H1 (cell line): ENCODE results near the gene HAUS2. TPM values are rescaled to one million over a fixed set of nuclear protein-coding genes. Genes with fewer than 3 reads are reported as not detected.

ENCODE experiments used
- CTCF ChIA-PET: fragments of 300-600 bp; sonication (Branson Sonifier 250); formaldehyde crosslinking; loops from one replicate; lab custom pipeline; 2021; ENCODE audit not compliant: partially characterized antibody; lab: Charles Lee
- POLR2A ChIA-PET: fragments of 300-600 bp; sonication (Branson Sonifier 250); formaldehyde crosslinking; loops from one replicate; lab custom pipeline; 2021; ENCODE audit warnings: inconsistent platforms; ENCODE audit not compliant: partially characterized antibody; lab: Charles Lee
- DNase-seq, 2 experiments: peaks; one replicate each; pipeline versions ENCODE4 v3.0.0 to v3.0.0-alpha.2; 2010 to 2022; ENCODE audit warnings: low spot score in 2 of 2, low read depth in 1 of 2, mixed read lengths in 1 of 2
- FAIRE-seq: peaks from 2 replicates; lab custom pipeline; 2011; peaks lifted over from hg19 to GRCh38; lab: Jason Lieb, UNC
- H2AFZ ChIP-seq: 2 replicates; pipeline ENCODE4 v1.8.1; 2012; ENCODE audit warnings: low read length, inconsistent platforms
- H2AK5ac ChIP-seq: 2 replicates; pipeline ENCODE4 v1.6.1; 2013; ENCODE audit warnings: low read depth, low read length
- H2BK120ac ChIP-seq: replicated peaks from 2 replicates; pipeline ENCODE3; 2013; ENCODE audit warnings: low read depth, low read length, inconsistent platforms
- H2BK12ac ChIP-seq: 2 replicates; pipeline ENCODE4 v1.6.1; 2013; ENCODE audit warnings: low read depth, low read length
- H2BK15ac ChIP-seq: 2 replicates; pipeline ENCODE4 v1.6.1; 2013; ENCODE audit warnings: low read length
- H2BK20ac ChIP-seq: 2 replicates; pipeline ENCODE4 v1.6.1; 2013; ENCODE audit warnings: low read length
- H2BK5ac ChIP-seq: 2 replicates; pipeline ENCODE4 v1.6.1; 2013; ENCODE audit warnings: low read depth, low read length
- H3K14ac ChIP-seq: 2 replicates; pipeline ENCODE4 v1.6.1; 2013; ENCODE audit warnings: inconsistent platforms; ENCODE audit not compliant: insufficient read length
- H3K18ac ChIP-seq: 2 replicates; pipeline ENCODE4 v1.6.1; 2013; ENCODE audit warnings: low read length; ENCODE audit errors: extremely low read depth
- H3K23ac ChIP-seq: 2 replicates; pipeline ENCODE4 v1.6.1; 2013; ENCODE audit warnings: inconsistent platforms; ENCODE audit not compliant: insufficient read length
- H3K23me2 ChIP-seq: 2 replicates; pipeline ENCODE4 v1.6.1; 2013; ENCODE audit warnings: low read depth, low read length
- H3K27ac ChIP-seq: 2 replicates; pipeline ENCODE4 v1.6.1; 2011; ENCODE audit warnings: low read depth, low read length, inconsistent platforms
- H3K27me3 ChIP-seq, 4 experiments: replicated peaks in 1 of 4; 1 replicate in 1 of 4; 2 replicates in 3 of 4; pipeline versions ENCODE4 v1.6.1 to v1.8.1; 2011 to 2013; ENCODE audit warnings: low read length in 3 of 4, mild to moderate bottlenecking in 3 of 4, inconsistent platforms in 2 of 4, mixed read lengths in 2 of 4, moderate library complexity in 1 of 4; ENCODE audit not compliant: control insufficient read depth in 3 of 4, insufficient read depth in 3 of 4; ENCODE audit errors: extremely low read depth in 1 of 4
- H3K36me3 ChIP-seq, 4 experiments: 2 replicates each; pipeline versions ENCODE4 v1.6.1 to v1.8.1; 2011 to 2013; ENCODE audit warnings: mild to moderate bottlenecking in 4 of 4, low read length in 3 of 4, moderate library complexity in 2 of 4, control low read depth in 1 of 4, inconsistent platforms in 1 of 4; ENCODE audit not compliant: insufficient read depth in 4 of 4, control insufficient read depth in 2 of 4
- H3K4ac ChIP-seq: replicated peaks from 2 replicates; pipeline ENCODE3; 2013; ENCODE audit warnings: low read length, low read depth, mixed read lengths, inconsistent platforms; ENCODE audit not compliant: insufficient read length
- H3K4me1 ChIP-seq, 4 experiments: replicated peaks in 1 of 4; 1 replicate in 1 of 4; 2 replicates in 3 of 4; pipeline versions ENCODE4 v1.6.1 to v1.8.1; 2011 to 2013; ENCODE audit warnings: low read length in 3 of 4, inconsistent platforms in 2 of 4, mixed read lengths in 1 of 4; ENCODE audit not compliant: insufficient read depth in 4 of 4, control insufficient read depth in 3 of 4
- H3K4me2 ChIP-seq, 2 experiments: 2 replicates each; pipeline versions ENCODE4 v1.6.1 to v1.8.1; 2011 to 2013; ENCODE audit warnings: low read depth in 2 of 2, low read length in 2 of 2, control low read depth in 1 of 2, inconsistent platforms in 1 of 2, mild to moderate bottlenecking in 1 of 2; ENCODE audit not compliant: insufficient read depth in 1 of 2
- H3K4me3 ChIP-seq, 4 experiments: fragments of 200-600, 300-600 bp in 1 of 4; sonication (generic), shearing (Covaris generic), sonication (Bioruptor Twin) in 1 of 4; 2 replicates each; pipeline versions ENCODE4 v1.5.1 to v1.8.1; 2011 to 2016; ENCODE audit warnings: low read length in 4 of 4, low read depth in 3 of 4, control low read depth in 2 of 4, inconsistent platforms in 2 of 4, mild to moderate bottlenecking in 2 of 4, mixed read lengths in 1 of 4, moderate library complexity in 1 of 4; ENCODE audit not compliant: insufficient read depth in 2 of 4; ENCODE audit errors: extremely low read depth in 1 of 4
- H3K56ac ChIP-seq: replicated peaks from 2 replicates; pipeline ENCODE3; 2013; ENCODE audit warnings: low read depth, mild to moderate bottlenecking, mixed read lengths, low read length, inconsistent platforms; ENCODE audit not compliant: insufficient read length
- H3K79me1 ChIP-seq: 2 replicates; pipeline ENCODE4 v1.6.1; 2013; ENCODE audit warnings: low read depth, low read length, control low read depth
- H3K79me2 ChIP-seq, 2 experiments: 2 replicates each; pipeline versions ENCODE4 v1.6.1 to v1.8.1; 2012 to 2013; ENCODE audit warnings: low read length in 2 of 2, mild to moderate bottlenecking in 2 of 2, inconsistent platforms in 1 of 2; ENCODE audit not compliant: insufficient read depth in 2 of 2, control insufficient read depth in 1 of 2
- H3K9ac ChIP-seq, 4 experiments: replicated peaks in 1 of 4; 1 replicate in 1 of 4; 2 replicates in 3 of 4; pipeline versions ENCODE4 v1.6.1 to v1.8.1; 2011 to 2013; ENCODE audit warnings: low read depth in 3 of 4, low read length in 3 of 4, control low read depth in 2 of 4, mild to moderate bottlenecking in 2 of 4, moderate library complexity in 2 of 4, inconsistent platforms in 1 of 4; ENCODE audit errors: extremely low read depth in 1 of 4
- H3K9me3 ChIP-seq, 2 experiments: 2 replicates each; pipeline versions ENCODE4 v1.6.1 to v1.8.1; 2012 to 2013; ENCODE audit warnings: mild to moderate bottlenecking in 2 of 2, moderate library complexity in 2 of 2, control low read depth in 1 of 2, inconsistent platforms in 1 of 2, low read depth in 1 of 2, low read length in 1 of 2, mixed read lengths in 1 of 2; ENCODE audit not compliant: insufficient read depth in 2 of 2
- H4K20me1 ChIP-seq, 2 experiments: replicated peaks in 1 of 2; 2 replicates each; pipeline versions ENCODE3 to v1.8.1; 2011 to 2013; ENCODE audit warnings: inconsistent platforms in 2 of 2, low read length in 2 of 2, mild to moderate bottlenecking in 1 of 2; ENCODE audit not compliant: insufficient read depth in 2 of 2, control insufficient read depth in 1 of 2
- H4K5ac ChIP-seq: 2 replicates; pipeline ENCODE4 v1.6.1; 2013; ENCODE audit warnings: low read length, low read depth, mixed read lengths, inconsistent platforms; ENCODE audit not compliant: insufficient read length
- H4K8ac ChIP-seq: 2 replicates; pipeline ENCODE4 v1.8.0; 2013; ENCODE audit warnings: mild to moderate bottlenecking, moderate library complexity, low read length, inconsistent platforms; ENCODE audit not compliant: insufficient read depth; ENCODE audit errors: extremely low read depth
- H4K91ac ChIP-seq: replicated peaks from 2 replicates; pipeline ENCODE3; 2013; ENCODE audit warnings: low read length, mixed read lengths, inconsistent platforms; ENCODE audit not compliant: insufficient read length
- CEBPB ChIP-seq: IDR thresholded peaks from 2 replicates; pipeline ENCODE4 v1.6.1; 2012; ENCODE audit warnings: low read depth, low read length
- CHD1 ChIP-seq: IDR thresholded peaks from 2 replicates; pipeline ENCODE4 v1.6.1; 2012; ENCODE audit warnings: low read depth, low read length, improper control_type of control experiment
- EGR1 ChIP-seq: IDR thresholded peaks from 2 replicates; pipeline ENCODE4 v1.6.1; 2011; ENCODE audit warnings: low read depth, low read length, borderline replicate concordance
- NANOG ChIP-seq: IDR thresholded peaks from 2 replicates; pipeline ENCODE4 v1.6.1; 2011; ENCODE audit warnings: low read length, low read depth, mild to moderate bottlenecking, inconsistent platforms; ENCODE audit not compliant: insufficient read depth, poor library complexity, severe bottlenecking
- PHF8 ChIP-seq: fragments of 200-600 bp; sonication (generic); conservative IDR thresholded peaks from 2 replicates; pipeline ENCODE4 v1.7.1; 2012; ENCODE audit warnings: low read depth, mild to moderate bottlenecking, inconsistent platforms, low read length, moderate library complexity
- RAD21 ChIP-seq, 2 experiments: IDR thresholded peaks in 1 of 2; conservative IDR thresholded peaks in 1 of 2; 2 replicates each; pipeline ENCODE4 v1.6.1; 2011; ENCODE audit warnings: low read depth in 2 of 2, low read length in 2 of 2, improper control_type of control experiment in 1 of 2, inconsistent platforms in 1 of 2, mild to moderate bottlenecking in 1 of 2, moderate library complexity in 1 of 2
- SIRT6 ChIP-seq: IDR thresholded peaks from one replicate; pipeline ENCODE4 v1.7.1; 2012; ENCODE audit warnings: low read length, inconsistent platforms
- TCF12 ChIP-seq: IDR thresholded peaks from 2 replicates; pipeline ENCODE4 v1.6.1; 2011; ENCODE audit warnings: low read depth, mild to moderate bottlenecking, low read length
- WGBS, 2 experiments: shearing (Covaris generic) in 1 of 2; methylation state at CpG; one replicate each; pipeline versions ENCODE4 v1.1.6 to v1.1.7; 2013 to 2015; ENCODE audit warnings: low lambda C conversion rate in 2 of 2, mixed read lengths in 2 of 2, inconsistent platforms in 1 of 2, low coverage in 1 of 2, missing lambda C conversion rate in 1 of 2; ENCODE audit not compliant: insufficient replicate concordance in 2 of 2, insufficient coverage in 1 of 2, insufficient read length in 1 of 2; ENCODE audit errors: extremely low coverage in 1 of 2, missing lambda C conversion rate in 1 of 2; 5-methylcytosine and 5-hydroxymethylcytosine counted together
- polyA plus RNA-seq, 7 experiments: library from polyadenylated mRNA; depleted of rRNA in 3 of 7; stranded (reverse) in 5 of 7; unstranded in 2 of 7; fragments of >200 nt in 5 of 7; fragments of 200-250 nt in 2 of 7; gene quantifications; 1 replicate in 5 of 7; 2 replicates in 1 of 7; 4 replicates in 1 of 7; pipeline versions ENCODE4 v1.2.1 to v1.2.3, GENCODE V29; 2011 to 2013; ENCODE audit warnings: missing spikeins in 2 of 7, mixed read lengths in 2 of 7
- total RNA-seq: library from RNA; stranded (reverse); fragmentation: NEBNext Ultra II Directional; extraction: Animal tissue kit (Norgen Biotek cat#: 25700); gene quantifications from 2 replicates; pipeline ENCODE4 v1.2.1, GENCODE V29; 2021

HAUS2 gene
- total and polyA plus RNA-seq, 2 of the 8 experiments (the other 6 are each of a cell fraction or from before 2014, with no cell fraction given) = 12.1 to 33.5 TPM

DNA sequence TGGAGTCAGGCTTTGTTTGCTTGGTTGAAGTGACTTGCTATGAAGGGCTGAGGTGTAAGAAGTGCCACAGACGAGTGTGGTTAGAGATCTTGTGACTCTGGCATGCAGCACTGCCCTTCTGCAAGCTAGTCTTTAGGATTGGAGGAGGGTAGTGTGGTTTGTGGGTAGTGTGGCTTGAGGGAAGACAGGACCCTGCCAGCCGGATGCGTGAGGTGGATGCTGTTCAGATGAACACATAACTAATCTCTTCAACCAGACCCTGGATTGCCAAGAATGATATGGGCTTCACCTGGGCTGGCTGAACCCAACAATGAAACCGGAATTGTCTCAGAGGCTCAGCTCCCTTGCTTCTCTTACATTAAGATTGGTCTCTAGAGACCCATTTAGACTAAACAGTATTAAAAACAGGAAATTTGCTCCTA, 59.5 kb downstream of the HAUS2 start:
- no peaks in the 10 kb centered on the region for H3K79me2 ChIP-seq
- H2BK12ac ChIP-seq = no peak overlapping the region
- H3K23me2 ChIP-seq = no peaks in the 10 kb centered on the region
- H3K4me1 ChIP-seq = peaks cover 0 to 6% (median 2%) of the 10 kb centered on the region in 4 experiments; a peak in 3 of 7 replicates
- no peaks in the 10 kb centered on the region for H4K20me1 ChIP-seq
- no peak overlapping the region for H4K5ac ChIP-seq
- ChIA-PET CTCF (interaction anchor here (0.9 to 4.4 kb wide), 4 partner anchors 10 to 42 kb away, joined by 3 to 23 read pairs (median 3); no protein-coding TSS in a partner anchor), POLR2A (no interaction called here)
- H3K4ac ChIP-seq = no peak overlapping the region
- WGBS, 2 experiments = 93% methylated on average over 4 of the region's 4 CpGs; no CpG with 5 or more reads in 1 of the 2 experiments
- H4K8ac ChIP-seq = no peak overlapping the region
- no peak overlapping the region for H3K18ac ChIP-seq
- no peak overlapping the region for H2BK120ac ChIP-seq
- no peak overlapping the region for H3K4me3 ChIP-seq
- no peak for DNase-seq
- no peaks in the 10 kb centered on the region for H3K79me1 ChIP-seq
- no peak overlapping the region for H2AK5ac ChIP-seq
- TF ChIP-seq EGR1 = no peak
- no peak for TF ChIP-seq TCF12
- TF ChIP-seq CEBPB = no peak
- TF ChIP-seq PHF8 = no peak
- TF ChIP-seq RAD21 (IDR thresholded peaks at IDR 0.05 in 1 of 2, conservative IDR thresholded peaks at IDR 0.05 in 1 of 2; ENCODE audit: low read depth in 2 of 2, low read length in 2 of 2) = no peak
- no peak for TF ChIP-seq CHD1
- no peak for TF ChIP-seq SIRT6
- TF ChIP-seq NANOG = no peak
- no peak overlapping the region for H2BK15ac ChIP-seq
- H2AFZ ChIP-seq = no peak overlapping the region
- H3K9me3 ChIP-seq = no peaks in the 10 kb centered on the region
- no peak overlapping the region for H3K4me2 ChIP-seq
- no peak for FAIRE-seq
- no peak overlapping the region for H2BK20ac ChIP-seq
- H3K36me3 ChIP-seq = 0 out of 8 replicates have a peak, but pooled peaks cover 0 to 2% (median 0%) of the 10 kb centered on the region in 4 experiments
- H3K9ac ChIP-seq = no peak overlapping the region
- no peak overlapping the region for H3K56ac ChIP-seq
- no peak overlapping the region for H3K14ac ChIP-seq
- no peak overlapping the region for H4K91ac ChIP-seq
- H3K27ac ChIP-seq = no peak overlapping the region
- H2BK5ac ChIP-seq = 0 out of 2 replicates have a peak overlapping the region, but pooled peaks have one; percentile 3
- no peaks in the 10 kb centered on the region for H3K27me3 ChIP-seq
- no peak overlapping the region for H3K23ac ChIP-seq
